Kidney tubule cell (primary cell): ENCODE data around the gene BCCIP.

ENCODE experiments used
- DNase-seq: peaks from one replicate; pipeline ENCODE4 v3.0.0-alpha.2; 2018; ENCODE audit warnings: low spot score

The BCCIP gene

DNA sequence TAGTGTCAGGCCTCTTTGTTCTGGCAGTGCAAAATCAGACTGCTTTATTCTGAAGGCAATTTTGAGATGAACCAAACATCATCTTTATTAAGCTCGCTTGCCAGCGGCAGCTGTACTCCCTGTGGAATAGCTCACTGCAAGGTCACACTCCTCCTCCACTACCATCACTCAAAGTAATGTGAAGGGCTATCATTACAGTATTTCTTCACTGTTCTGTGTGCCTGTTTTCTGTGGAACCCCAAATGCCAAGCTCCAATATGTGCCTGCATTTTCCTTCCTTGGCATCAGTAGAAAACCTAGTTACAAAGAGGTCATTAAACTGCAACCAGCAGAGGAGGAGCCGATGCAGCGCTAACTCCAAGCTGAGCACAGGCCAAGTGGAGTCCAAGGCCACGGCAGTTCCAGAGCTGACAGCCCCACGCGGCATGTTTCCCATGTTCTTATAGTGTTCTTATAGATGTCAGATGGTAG lies 21.4 kb downstream of the BCCIP start:
- DNase-seq, result no peak

DNA sequence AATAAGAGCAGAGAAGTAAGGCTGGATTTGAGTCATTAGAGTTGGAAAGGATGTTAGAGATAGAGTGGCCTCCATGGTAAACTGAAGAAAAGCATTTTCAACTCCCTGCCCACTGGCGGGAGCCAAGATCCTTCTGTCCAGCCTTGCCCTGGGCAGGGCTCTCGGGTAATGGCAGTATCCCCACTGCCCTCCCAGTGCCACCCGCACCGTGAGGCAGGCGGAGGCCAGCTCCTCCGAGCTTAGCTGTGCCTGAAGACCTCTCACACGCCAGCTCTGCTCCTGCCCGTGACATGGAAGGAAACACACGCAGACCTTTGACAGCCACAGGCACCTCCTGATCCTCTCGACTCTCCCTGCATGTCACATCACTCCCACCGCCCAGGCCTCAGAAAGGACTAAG lies 22.3 kb downstream of the BCCIP start:
- no peak for DNase-seq

DNA sequence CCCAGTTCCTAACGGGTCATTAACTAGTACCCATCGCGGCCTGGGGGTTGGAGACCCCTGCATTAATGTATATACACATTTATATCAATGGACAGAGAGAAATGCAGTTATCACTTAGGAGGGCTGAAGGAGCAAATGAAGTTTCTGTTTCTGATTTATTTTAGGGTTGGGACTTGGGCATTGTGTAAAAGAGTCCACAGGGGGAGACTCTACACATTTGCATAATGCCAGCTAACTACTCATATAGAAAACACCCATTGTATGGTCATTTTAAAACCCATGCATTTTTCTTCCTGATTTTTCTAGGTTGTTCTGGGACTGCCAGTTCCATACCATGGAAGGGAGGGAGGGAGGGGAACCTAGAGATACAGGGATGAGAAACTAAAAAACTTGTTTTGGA lies 23.5 kb downstream of the BCCIP start:
- no peak for DNase-seq

DNA sequence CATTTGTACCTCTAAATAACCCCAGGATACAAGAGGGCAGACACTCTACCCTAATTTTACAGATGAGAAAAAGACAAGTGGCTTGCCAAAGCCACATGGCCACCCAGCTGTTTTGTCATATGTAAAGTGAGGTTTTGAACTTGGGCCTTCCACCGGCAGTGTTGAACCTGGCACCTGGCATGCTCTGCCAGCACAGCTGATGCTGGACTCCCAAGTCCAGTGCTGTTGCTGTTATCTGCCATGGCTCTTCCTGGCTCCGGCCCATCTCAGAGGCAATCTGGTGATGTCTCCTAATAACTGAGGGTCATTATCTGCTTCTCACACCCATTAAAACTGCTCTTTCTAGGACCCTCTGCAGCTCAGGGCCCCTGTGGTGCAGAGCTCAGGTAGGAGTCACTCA lies 25.0 kb downstream of the BCCIP start:
- DNase-seq, result no peak

DNA sequence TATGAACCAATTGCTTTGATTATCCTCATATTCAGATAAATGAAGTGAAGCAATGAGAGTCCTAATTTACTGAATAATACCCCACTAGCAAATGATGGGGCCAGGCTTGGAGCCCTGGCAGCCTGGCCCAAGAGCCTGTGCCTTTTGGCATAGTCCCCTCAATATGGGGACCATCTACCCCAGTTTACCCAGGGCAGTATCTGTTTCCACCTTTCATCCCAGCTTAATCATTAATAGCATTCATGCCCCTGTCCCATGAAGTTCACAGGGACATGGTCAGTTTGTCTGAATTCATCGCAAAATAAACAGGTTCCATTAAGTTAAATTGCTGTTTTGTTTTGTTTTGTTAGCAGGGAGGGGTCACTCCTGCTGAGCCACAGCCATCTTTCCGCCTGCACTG lies 25.5 kb downstream of the BCCIP start:
- DNase-seq, result no peak

DNA sequence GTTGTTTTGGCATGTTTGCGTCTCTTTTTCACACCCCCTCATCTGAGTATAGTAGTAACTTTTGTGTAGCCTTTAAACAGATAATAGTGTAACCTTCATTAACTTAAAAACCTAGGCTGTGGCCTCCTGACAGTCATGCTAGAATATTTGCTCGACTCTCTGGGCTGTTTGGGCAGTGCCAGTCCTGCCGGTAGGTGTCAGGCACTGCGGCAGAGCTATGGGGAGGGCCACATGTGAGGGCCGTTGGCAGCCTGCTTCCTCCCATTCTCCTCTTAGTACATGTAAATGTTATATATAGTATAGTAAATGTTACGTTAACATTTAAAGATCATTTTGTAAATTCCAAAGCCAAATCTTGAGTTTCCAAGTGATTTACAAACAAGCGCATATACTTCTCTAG lies 26.1 kb downstream of the BCCIP start:
- DNase-seq, result no peak

GRCh38 chr10:125850766-125851731 lies 27.7 kb downstream of the BCCIP start:
- no peak for DNase-seq

- DNase-seq, result no peak
Measured at GRCh38 chr10:125852487-125852886, 29.1 kb downstream of the BCCIP start.

- DNase-seq, result no peak
Measured at GRCh38 chr10:125857185-125857760, 33.9 kb downstream of the BCCIP start.

- no peak for DNase-seq
Measured at GRCh38 chr10:125859128-125859817, 35.9 kb downstream of the BCCIP start.

- no peak for DNase-seq
Measured at GRCh38 chr10:125865120-125865519, 41.8 kb downstream of the BCCIP start.

- no peak for DNase-seq
Measured at GRCh38 chr10:125866421-125867029, 43.2 kb downstream of the BCCIP start.

- peak; percentile 59 for DNase-seq
Measured at GRCh38 chr10:125868372-125868975, 45.1 kb downstream of the BCCIP start.

GRCh38 chr10:125871338-125871737 lies 48.0 kb downstream of the BCCIP start:
- DNase-seq, result no peak

DNA sequence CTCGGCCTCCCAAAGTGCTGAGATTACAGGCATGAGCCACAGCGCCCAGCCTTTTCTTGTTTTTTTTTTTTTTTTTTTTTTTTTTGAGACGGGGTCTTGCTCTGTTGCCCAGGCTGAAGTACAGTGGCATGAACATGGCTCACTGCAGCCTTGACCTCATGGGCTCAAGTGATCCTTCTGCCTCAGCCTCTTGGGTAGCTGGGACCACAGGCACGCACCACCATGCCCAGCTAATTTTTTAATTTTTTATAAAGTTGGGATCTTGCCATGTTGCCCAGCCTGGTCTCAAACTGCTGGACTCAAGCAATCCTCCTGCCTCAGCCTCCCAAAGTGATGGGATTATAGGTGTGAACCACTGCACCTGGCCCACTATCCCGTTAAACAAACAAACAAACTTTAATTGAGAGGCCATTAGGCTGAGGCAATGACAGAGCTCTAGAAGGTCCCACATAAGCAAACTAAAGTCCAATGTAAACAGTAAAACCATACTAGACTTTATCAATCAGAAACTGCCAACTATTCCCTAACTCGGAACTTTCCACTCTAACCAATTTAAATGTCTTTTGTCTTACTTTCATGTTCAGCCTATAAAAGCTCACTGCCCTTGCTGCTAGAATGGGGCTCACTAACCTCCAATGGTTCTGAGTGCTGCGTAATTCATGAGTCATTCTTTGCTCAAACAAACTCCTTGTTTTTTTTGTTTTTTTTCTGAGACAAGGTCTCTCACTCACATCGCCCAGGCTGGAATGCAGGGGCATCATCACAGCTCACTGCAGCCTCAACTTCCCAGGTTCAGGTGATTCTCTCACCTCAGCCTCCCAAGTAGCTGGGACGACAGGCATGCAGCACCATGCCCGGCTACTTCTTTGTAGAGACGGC lies 55.9 kb downstream of the BCCIP start:
- peak; percentile 90 for DNase-seq

GRCh38 chr10:125880719-125881118 lies 57.4 kb downstream of the BCCIP start:
- no peak for DNase-seq

DNA sequence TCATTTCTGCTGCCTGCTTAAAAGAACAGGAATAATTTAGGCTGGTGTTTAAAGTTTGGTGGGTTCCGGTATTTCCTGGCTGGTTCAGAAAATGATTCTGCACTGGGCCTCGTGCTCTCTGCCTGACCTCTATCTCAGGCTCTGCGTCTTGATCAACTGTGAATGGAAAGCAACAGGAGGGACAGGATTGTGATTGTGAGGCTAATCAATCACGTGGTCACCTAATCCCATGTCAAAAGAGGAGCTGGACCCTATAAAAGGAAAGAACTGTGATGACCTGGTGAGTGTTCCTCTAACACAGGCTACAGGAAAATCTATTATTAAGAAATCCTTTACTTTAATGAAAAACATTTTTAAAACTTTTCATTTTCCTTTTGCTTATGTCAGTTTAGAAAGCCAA lies 57.8 kb downstream of the BCCIP start, which contains the start of gene DHX32:
DHX32 (minus strand) TSS at position 101 of the 400 bp plus-strand sequence. CDS start 468 bp downstream, outside the sequence.
- DNase-seq, result no peak

- DNase-seq, result peak; percentile 51
Measured at GRCh38 chr10:125882596-125882995, 59.2 kb downstream of the BCCIP start.

- DNase-seq, result peak; percentile 47
Measured at GRCh38 chr10:125883211-125883610, 59.9 kb downstream of the BCCIP start.
